Hepatocyte (in vitro differentiated cells): Measurements from ENCODE around the gene MSI2. TPM values are rescaled to one million over a fixed set of nuclear protein-coding genes. Genes with fewer than 3 reads are reported as not detected.

Experiments used
- DNase-seq: peaks from one replicate; pipeline ENCODE4 v3.0.0-alpha.2; 2016; ENCODE audit warnings: low spot score
- H2AFZ ChIP-seq: fragments of 200-600 bp; sonication (generic); 2 replicates; pipeline ENCODE4 v1.6.0; 2016; ENCODE audit warnings: antibody characterized with exemption, mild to moderate bottlenecking
- H3K27ac ChIP-seq: fragments of 200-600 bp; sonication (generic); 2 replicates; pipeline ENCODE4 v1.5.1; 2016; ENCODE audit warnings: mild to moderate bottlenecking
- H3K27me3 ChIP-seq: fragments of 200-600 bp; sonication (generic); 2 replicates; pipeline ENCODE4 v1.6.1; 2016
- H3K36me3 ChIP-seq: fragments of 200-600 bp; sonication (generic); replicated peaks from 2 replicates; pipeline ENCODE4 v1.5.1; 2016; ENCODE audit warnings: low read depth; ENCODE audit not compliant: insufficient read depth
- H3K4me1 ChIP-seq: fragments of 200-600 bp; sonication (generic); 2 replicates; pipeline ENCODE4 v1.5.1; 2016; ENCODE audit warnings: mild to moderate bottlenecking, moderate library complexity; ENCODE audit not compliant: insufficient read depth
- H3K4me2 ChIP-seq: fragments of 200-600 bp; sonication (generic); 2 replicates; pipeline ENCODE4 v1.6.0; 2016
- H3K4me3 ChIP-seq: fragments of 200-600 bp; sonication (generic); 2 replicates; pipeline ENCODE4 v1.5.1; 2016; ENCODE audit warnings: mild to moderate bottlenecking
- H3K79me2 ChIP-seq: fragments of 200-600 bp; sonication (generic); 2 replicates; pipeline ENCODE4 v1.6.0; 2017; ENCODE audit warnings: mild to moderate bottlenecking
- H3K9me2 ChIP-seq: fragments of 200-600 bp; sonication (generic); replicated peaks from 2 replicates; pipeline ENCODE4 v1.6.0; 2017; ENCODE audit warnings: mild to moderate bottlenecking; ENCODE audit not compliant: insufficient read depth
- H3K9me3 ChIP-seq: fragments of 200-600 bp; sonication (generic); 2 replicates; pipeline ENCODE4 v1.5.1; 2016; ENCODE audit warnings: low read depth, mild to moderate bottlenecking
- H4K20me1 ChIP-seq: fragments of 200-600 bp; sonication (generic); 2 replicates; pipeline ENCODE4 v1.6.0; 2016; ENCODE audit warnings: mild to moderate bottlenecking; ENCODE audit not compliant: insufficient read depth, poor library complexity, severe bottlenecking
- CTCF ChIP-seq: fragments of 200-600 bp; sonication (generic); IDR thresholded peaks from 2 replicates; pipeline ENCODE4 v1.5.1; 2016; ENCODE audit warnings: antibody characterized with exemption, mild to moderate bottlenecking; ENCODE audit not compliant: poor library complexity
- EZH2 ChIP-seq: fragments of 200-600 bp; sonication (generic); IDR thresholded peaks from 2 replicates; pipeline ENCODE4 v1.6.1; 2016; ENCODE audit warnings: antibody characterized with exemption, mild to moderate bottlenecking, borderline replicate concordance
- EZH2phosphoT487 ChIP-seq: fragments of 200-600 bp; sonication (generic); IDR thresholded peaks from one replicate; pipeline ENCODE4 v1.6.1; 2018; ENCODE audit warnings: antibody characterized with exemption, mild to moderate bottlenecking, low read depth, moderate library complexity; ENCODE audit not compliant: unreplicated experiment, severe bottlenecking
- WGBS: methylation state at CpG from one replicate; pipeline ENCODE4 v1.1.6; 2016; ENCODE audit warnings: low lambda C conversion rate; ENCODE audit errors: missing lambda C conversion rate; 5-methylcytosine and 5-hydroxymethylcytosine counted together
- polyA plus RNA-seq: library from polyadenylated mRNA; unstranded; fragments of >200 nt; fragmentation: Nextera tagmentation; extraction: Ambion mirVana; gene quantifications from 2 replicates; pipeline ENCODE4 v1.2.1, GENCODE V29; 2016
- total RNA-seq: library from RNA; depleted of rRNA; stranded (reverse); fragments of >200 nt; gene quantifications from 2 replicates; pipeline ENCODE4 v1.2.3, GENCODE V29; 2014

The MSI2 gene
- total and polyA plus RNA-seq, 2 experiments from 2014 or later, result 16.1 to 60.6 TPM

- WGBS, result 1% methylated on average over 17 of the region's 19 CpGs
These were observed 1.0 kb downstream of the MSI2 start for GRCh38 chr17:57257195-57257894.

GRCh38 chr17:57257895-57258851 is 1.9 kb downstream of the MSI2 start:
- H2AFZ ChIP-seq, result peak overlapping the region; percentile 41

More at GRCh38 chr17:57257195-57257894, 1.0 kb downstream of the MSI2 start:
- Histone ChIP-seq H4K20me1 (peaks cover 11% of the 10 kb centered on the region), H3K9me2 (no peaks in the 10 kb centered on the region), H3K9me3 (no peaks in the 10 kb centered on the region), H3K4me3 (peak overlapping the region; percentile 93), H3K27ac (peak overlapping the region; percentile 93), H3K4me2 (peak overlapping the region; percentile 95), H3K79me2 (peaks cover 53% of the 10 kb centered on the region), H3K27me3 (no peaks in the 10 kb centered on the region), H3K4me1 (peaks cover 21% of the 10 kb centered on the region), H3K36me3 (no peaks in the 10 kb centered on the region), H2AFZ (peak overlapping the region; percentile 41)
- DNase-seq, result no peak
- no peak for TF ChIP-seq EZH2
- no peak for TF ChIP-seq EZH2phosphoT487
- TF ChIP-seq CTCF, result no peak

GRCh38 chr17:57259306-57259705 is 3.0 kb downstream of the MSI2 start:
- peak overlapping the region; percentile 95 for H3K4me2 ChIP-seq
- WGBS, result 57% methylated on average over 3 of the region's 3 CpGs
- DNase-seq, result no peak
- H3K36me3 ChIP-seq, result no peaks in the 10 kb centered on the region
- H3K27ac ChIP-seq, result no peak overlapping the region
- no peaks in the 10 kb centered on the region for H3K9me2 ChIP-seq
- peaks cover 18% of the 10 kb centered on the region for H4K20me1 ChIP-seq
- no peak overlapping the region for H3K4me3 ChIP-seq
- no peaks in the 10 kb centered on the region for H3K9me3 ChIP-seq
- H3K27me3 ChIP-seq, result no peaks in the 10 kb centered on the region
- peaks cover 21% of the 10 kb centered on the region for H3K4me1 ChIP-seq
- H2AFZ ChIP-seq, result no peak overlapping the region
- H3K79me2 ChIP-seq, result peaks cover 73% of the 10 kb centered on the region
- TF ChIP-seq EZH2phosphoT487 (no peak), EZH2 (no peak), CTCF (no peak)

More at GRCh38 chr17:57257895-57258851, 1.9 kb downstream of the MSI2 start:
- Histone ChIP-seq H3K9me3 (no peaks in the 10 kb centered on the region), H3K79me2 (peaks cover 61% of the 10 kb centered on the region), H3K4me2 (peak overlapping the region; percentile 95), H3K9me2 (no peaks in the 10 kb centered on the region), H4K20me1 (peaks cover 11% of the 10 kb centered on the region), H3K27me3 (no peaks in the 10 kb centered on the region), H3K4me3 (peak overlapping the region; percentile 93), H3K36me3 (no peaks in the 10 kb centered on the region), H3K27ac (peak overlapping the region; percentile 93), H3K4me1 (peaks cover 21% of the 10 kb centered on the region)
- 2% methylated on average over 20 of the region's 20 CpGs for WGBS
- TF ChIP-seq EZH2 (no peak), CTCF (no peak), EZH2phosphoT487 (no peak)
- no peak for DNase-seq
